HCT116 (cell line): ENCODE results near the gene GIMAP5.

Source experiments
- EZH2phosphoT487 ChIP-seq: fragments of 200-600 bp; IDR thresholded peaks from 2 replicates; pipeline ENCODE4 v1.6.1; 2018; ENCODE audit warnings: antibody characterized with exemption, borderline replicate concordance
- POLR2AphosphoS5 ChIP-seq: IDR thresholded peaks from 2 replicates; pipeline ENCODE4 v1.6.1; 2011; ENCODE audit warnings: mild to moderate bottlenecking, low read depth, low read length, moderate library complexity
- RAD21 ChIP-seq: IDR thresholded peaks from 2 replicates; pipeline ENCODE4 v1.6.1; 2012; ENCODE audit warnings: low read depth, mild to moderate bottlenecking
- SIN3A ChIP-seq: IDR thresholded peaks from 2 replicates; pipeline ENCODE4 v1.6.1; 2012; ENCODE audit warnings: low read depth
- ZNF274 ChIP-seq: fragments of 200-500 bp; sonication (Bioruptor generic); IDR thresholded peaks from 2 replicates; pipeline ENCODE4 v1.6.1; 2014; ENCODE audit warnings: mild to moderate bottlenecking, low read depth, low read length, inconsistent platforms
- TF ChIP-seq, protein P1 (sequence below), 3 experiments: fragments of 200-600 bp in 1 of 3; sonication (generic) in 1 of 3; IDR thresholded peaks in 2 of 3; conservative IDR thresholded peaks in 1 of 3; 2 replicates each; pipeline ENCODE4 v1.5.1; 2012 to 2017; ENCODE audit warnings: low read depth in 2 of 3, low read length in 2 of 3, antibody characterized with exemption in 1 of 3, borderline replicate concordance in 1 of 3, control low read depth in 1 of 3, mild to moderate bottlenecking in 1 of 3, mixed read lengths in 1 of 3, mixed run types in 1 of 3, moderate library complexity in 1 of 3; ENCODE audit not compliant: insufficient read depth in 1 of 3
- TF ChIP-seq, protein P2 (sequence below): IDR thresholded peaks from 2 replicates; pipeline ENCODE4 v1.6.1; 2012; ENCODE audit warnings: low read depth
- TF ChIP-seq, protein P3 (sequence below): IDR thresholded peaks from 2 replicates; pipeline ENCODE4 v1.6.1; 2012

DNA sequence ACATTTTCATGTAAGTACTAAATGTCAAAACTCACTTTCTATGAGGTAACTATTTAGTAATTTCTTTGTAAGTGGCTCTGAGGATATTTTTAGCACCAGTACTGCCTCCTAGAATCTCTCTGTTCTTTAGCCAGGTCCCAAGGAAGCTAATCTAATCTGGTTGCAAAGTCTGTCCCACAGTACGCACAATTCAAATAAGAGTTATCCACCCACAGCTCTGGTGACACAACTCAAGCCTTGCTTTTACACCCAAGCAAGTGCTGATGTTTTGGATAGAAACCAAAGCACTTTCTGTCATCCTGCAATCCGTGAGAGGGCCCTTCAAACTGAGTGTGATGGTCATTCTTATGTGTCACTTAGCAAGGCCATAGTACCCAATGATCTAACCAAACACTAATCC is 14.5 kb downstream of the GIMAP5 start:
- TF ChIP-seq, protein P1, sequence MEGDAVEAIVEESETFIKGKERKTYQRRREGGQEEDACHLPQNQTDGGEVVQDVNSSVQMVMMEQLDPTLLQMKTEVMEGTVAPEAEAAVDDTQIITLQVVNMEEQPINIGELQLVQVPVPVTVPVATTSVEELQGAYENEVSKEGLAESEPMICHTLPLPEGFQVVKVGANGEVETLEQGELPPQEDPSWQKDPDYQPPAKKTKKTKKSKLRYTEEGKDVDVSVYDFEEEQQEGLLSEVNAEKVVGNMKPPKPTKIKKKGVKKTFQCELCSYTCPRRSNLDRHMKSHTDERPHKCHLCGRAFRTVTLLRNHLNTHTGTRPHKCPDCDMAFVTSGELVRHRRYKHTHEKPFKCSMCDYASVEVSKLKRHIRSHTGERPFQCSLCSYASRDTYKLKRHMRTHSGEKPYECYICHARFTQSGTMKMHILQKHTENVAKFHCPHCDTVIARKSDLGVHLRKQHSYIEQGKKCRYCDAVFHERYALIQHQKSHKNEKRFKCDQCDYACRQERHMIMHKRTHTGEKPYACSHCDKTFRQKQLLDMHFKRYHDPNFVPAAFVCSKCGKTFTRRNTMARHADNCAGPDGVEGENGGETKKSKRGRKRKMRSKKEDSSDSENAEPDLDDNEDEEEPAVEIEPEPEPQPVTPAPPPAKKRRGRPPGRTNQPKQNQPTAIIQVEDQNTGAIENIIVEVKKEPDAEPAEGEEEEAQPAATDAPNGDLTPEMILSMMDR (IDR thresholded peaks at IDR 0.05 in 2 of 3, conservative IDR thresholded peaks at IDR 0.05 in 1 of 3; ENCODE audit: borderline replicate concordance in 1 of 3, insufficient read depth in 1 of 3, low read depth in 2 of 3, low read length in 2 of 3): no peak
- TF ChIP-seq, protein P2, sequence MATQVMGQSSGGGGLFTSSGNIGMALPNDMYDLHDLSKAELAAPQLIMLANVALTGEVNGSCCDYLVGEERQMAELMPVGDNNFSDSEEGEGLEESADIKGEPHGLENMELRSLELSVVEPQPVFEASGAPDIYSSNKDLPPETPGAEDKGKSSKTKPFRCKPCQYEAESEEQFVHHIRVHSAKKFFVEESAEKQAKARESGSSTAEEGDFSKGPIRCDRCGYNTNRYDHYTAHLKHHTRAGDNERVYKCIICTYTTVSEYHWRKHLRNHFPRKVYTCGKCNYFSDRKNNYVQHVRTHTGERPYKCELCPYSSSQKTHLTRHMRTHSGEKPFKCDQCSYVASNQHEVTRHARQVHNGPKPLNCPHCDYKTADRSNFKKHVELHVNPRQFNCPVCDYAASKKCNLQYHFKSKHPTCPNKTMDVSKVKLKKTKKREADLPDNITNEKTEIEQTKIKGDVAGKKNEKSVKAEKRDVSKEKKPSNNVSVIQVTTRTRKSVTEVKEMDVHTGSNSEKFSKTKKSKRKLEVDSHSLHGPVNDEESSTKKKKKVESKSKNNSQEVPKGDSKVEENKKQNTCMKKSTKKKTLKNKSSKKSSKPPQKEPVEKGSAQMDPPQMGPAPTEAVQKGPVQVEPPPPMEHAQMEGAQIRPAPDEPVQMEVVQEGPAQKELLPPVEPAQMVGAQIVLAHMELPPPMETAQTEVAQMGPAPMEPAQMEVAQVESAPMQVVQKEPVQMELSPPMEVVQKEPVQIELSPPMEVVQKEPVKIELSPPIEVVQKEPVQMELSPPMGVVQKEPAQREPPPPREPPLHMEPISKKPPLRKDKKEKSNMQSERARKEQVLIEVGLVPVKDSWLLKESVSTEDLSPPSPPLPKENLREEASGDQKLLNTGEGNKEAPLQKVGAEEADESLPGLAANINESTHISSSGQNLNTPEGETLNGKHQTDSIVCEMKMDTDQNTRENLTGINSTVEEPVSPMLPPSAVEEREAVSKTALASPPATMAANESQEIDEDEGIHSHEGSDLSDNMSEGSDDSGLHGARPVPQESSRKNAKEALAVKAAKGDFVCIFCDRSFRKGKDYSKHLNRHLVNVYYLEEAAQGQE: no peak
- TF ChIP-seq RAD21 (no peak), SIN3A (no peak), ZNF274 (no peak), EZH2phosphoT487 (no peak), POLR2AphosphoS5 (no peak)
- TF ChIP-seq, protein P3, sequence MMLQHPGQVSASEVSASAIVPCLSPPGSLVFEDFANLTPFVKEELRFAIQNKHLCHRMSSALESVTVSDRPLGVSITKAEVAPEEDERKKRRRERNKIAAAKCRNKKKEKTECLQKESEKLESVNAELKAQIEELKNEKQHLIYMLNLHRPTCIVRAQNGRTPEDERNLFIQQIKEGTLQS: no peak
